ENCODE data around the gene RNF34.

- TF ChIP-seq, protein P1, sequence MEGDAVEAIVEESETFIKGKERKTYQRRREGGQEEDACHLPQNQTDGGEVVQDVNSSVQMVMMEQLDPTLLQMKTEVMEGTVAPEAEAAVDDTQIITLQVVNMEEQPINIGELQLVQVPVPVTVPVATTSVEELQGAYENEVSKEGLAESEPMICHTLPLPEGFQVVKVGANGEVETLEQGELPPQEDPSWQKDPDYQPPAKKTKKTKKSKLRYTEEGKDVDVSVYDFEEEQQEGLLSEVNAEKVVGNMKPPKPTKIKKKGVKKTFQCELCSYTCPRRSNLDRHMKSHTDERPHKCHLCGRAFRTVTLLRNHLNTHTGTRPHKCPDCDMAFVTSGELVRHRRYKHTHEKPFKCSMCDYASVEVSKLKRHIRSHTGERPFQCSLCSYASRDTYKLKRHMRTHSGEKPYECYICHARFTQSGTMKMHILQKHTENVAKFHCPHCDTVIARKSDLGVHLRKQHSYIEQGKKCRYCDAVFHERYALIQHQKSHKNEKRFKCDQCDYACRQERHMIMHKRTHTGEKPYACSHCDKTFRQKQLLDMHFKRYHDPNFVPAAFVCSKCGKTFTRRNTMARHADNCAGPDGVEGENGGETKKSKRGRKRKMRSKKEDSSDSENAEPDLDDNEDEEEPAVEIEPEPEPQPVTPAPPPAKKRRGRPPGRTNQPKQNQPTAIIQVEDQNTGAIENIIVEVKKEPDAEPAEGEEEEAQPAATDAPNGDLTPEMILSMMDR (IDR thresholded peaks at IDR 0.05) = no peak
- TF ChIP-seq RXRA (IDR thresholded peaks at IDR 0.05; ENCODE audit: borderline replicate concordance, low read depth) = no peak
Measured at GRCh38 chr12:121357331-121357730, 42.6 kb upstream of the RNF34 start.
